ENCODE data around the gene SCRN2. TPM values are rescaled to one million over a fixed set of nuclear protein-coding genes. Genes with fewer than 3 reads are reported as not detected.

Gene SCRN2
- total and polyA plus RNA-seq, 2 of the 13 experiments (the other 11 are each of a cell fraction or from before 2014, with no cell fraction given) = 21.7 to 29.5 TPM

GRCh38 chr17:47821424-47822391 lies 19.4 kb downstream of the SCRN2 start, which contains the start of gene OSBPL7 (continued):
- TF ChIP-seq ZSCAN25 (CRISPR knock-in tag; IDR thresholded peaks at IDR 0.05) (peak; percentile 91), ZBTB38 (CRISPR knock-in tag; IDR thresholded peaks at IDR 0.05) (peak; percentile 57; the same call in 1 of the 2 replicates), CCDC6 (CRISPR knock-in tag; IDR thresholded peaks at IDR 0.05) (no peak), HMGXB3 (CRISPR knock-in tag; IDR thresholded peaks at IDR 0.05; ENCODE audit: borderline replicate concordance) (peak; percentile 44; the same call in 1 of the 2 replicates), TFAP4 (IDR thresholded peaks at IDR 0.05; ENCODE audit: borderline replicate concordance, low read depth) (peak; percentile 79; the same call in 1 of the 2 replicates), ZNF543 (CRISPR knock-in tag; IDR thresholded peaks at IDR 0.05) (peak; percentile 55; the same call in 1 of the 2 replicates), PPARG (CRISPR knock-in tag; conservative IDR thresholded peaks at IDR 0.05) (0 out of 2 replicates have a peak, but pooled peaks have one; percentile 23), ZMYM4 (CRISPR knock-in tag; IDR thresholded peaks at IDR 0.05) (peak; percentile 95), CBX1 (IDR thresholded peaks at IDR 0.05; ENCODE audit: low read depth) (peak; percentile 68), KDM2A (CRISPR knock-in tag; IDR thresholded peaks at IDR 0.05; ENCODE audit: borderline replicate concordance, low read depth) (peak; percentile 75), JUND (CRISPR knock-in tag; IDR thresholded peaks at IDR 0.05) (no peak), ZNF333 (CRISPR knock-in tag; IDR thresholded peaks at IDR 0.05; ENCODE audit: borderline replicate concordance) (peak; percentile 77; the same call in 1 of the 2 replicates), MED1 (CRISPR knock-in tag; IDR thresholded peaks at IDR 0.05) (peak; percentile 22; the same call in 1 of the 2 replicates), ZNF407 (CRISPR knock-in tag; IDR thresholded peaks at IDR 0.05; ENCODE audit: not compliant biosample characterization) (peak; percentile 73)

Measured in HepG2 (cell line).